B cell (primary cell): ENCODE measurements around the gene PBX1. TPM values are rescaled to one million over a fixed set of nuclear protein-coding genes. Genes with fewer than 3 reads are reported as not detected.

Experiments used
- ATAC-seq: fragments of 200-7000 bp; cut with Tn5 transposase; one replicate; pipeline ENCODE4 v1.10.0; 2021; ENCODE audit warnings: low read depth, mild to moderate bottlenecking, moderate number of reproducible peaks, moderate library complexity
- CTCF ChIA-PET: fragments of 350-600 bp; sonication (Branson Sonifier 250); formaldehyde crosslinking; loops from one replicate; lab custom pipeline; 2021; ENCODE audit warnings: antibody characterized with exemption, inconsistent platforms; lab: Charles Lee
- POLR2A ChIA-PET: fragments of 350-600 bp; sonication (Branson Sonifier 250); formaldehyde crosslinking; loops from one replicate; lab custom pipeline; 2021; ENCODE audit warnings: antibody characterized with exemption; lab: Charles Lee
- DNase-seq: peaks from one replicate; pipeline ENCODE4 v3.0.0; 2013
- H2AFZ ChIP-seq: 2 replicates; pipeline ENCODE4 v1.6.1; 2012; ENCODE audit warnings: mild to moderate bottlenecking, low read depth, low read length; ENCODE audit not compliant: insufficient read depth, poor library complexity, severe bottlenecking
- H3K27ac ChIP-seq, 2 donors: 1 replicate in 1 of 2; 2 replicates in 1 of 2; pipeline ENCODE4 v1.5.1; 2012 to 2013; ENCODE audit warnings: low read length in 2 of 2, mild to moderate bottlenecking in 2 of 2, moderate library complexity in 1 of 2
- H3K27me3 ChIP-seq, 4 experiments: fragments of 200-600 bp in 1 of 4; sonication (generic) in 1 of 4; replicated peaks in 1 of 4; 1 replicate in 2 of 4; 2 replicates in 2 of 4; pipeline versions ENCODE4 v1.6.1 to v1.7.0; 2013 to 2016; ENCODE audit warnings: low read length in 3 of 4, mild to moderate bottlenecking in 2 of 4, mixed read lengths in 1 of 4, moderate library complexity in 1 of 4; ENCODE audit not compliant: insufficient read depth in 4 of 4, control insufficient read depth in 3 of 4; ENCODE audit errors: control extremely low read depth in 1 of 4
- H3K36me3 ChIP-seq, 2 experiments: replicated peaks in 1 of 2; 1 replicate in 1 of 2; 2 replicates in 1 of 2; pipeline versions ENCODE4 v1.6.1 to v1.7.1; 2013; ENCODE audit warnings: low read length in 1 of 2; ENCODE audit not compliant: insufficient read depth in 2 of 2, control insufficient read depth in 1 of 2; ENCODE audit errors: control extremely low read depth in 1 of 2, extremely low read depth in 1 of 2
- H3K4me1 ChIP-seq, 2 donors: fragments of 200-600 bp in 1 of 2; sonication (generic) in 1 of 2; 1 replicate in 1 of 2; 2 replicates in 1 of 2; pipeline versions ENCODE4 v1.5.1 to v1.6.1; 2013 to 2017; ENCODE audit warnings: low read length in 2 of 2; ENCODE audit not compliant: control insufficient read depth in 2 of 2, insufficient read depth in 2 of 2
- H3K4me2 ChIP-seq: replicated peaks from 2 replicates; pipeline ENCODE3; 2012; ENCODE audit warnings: mild to moderate bottlenecking, low read depth, low read length; ENCODE audit not compliant: poor library complexity, severe bottlenecking
- H3K4me3 ChIP-seq, 5 experiments: fragments of 200-600 bp in 1 of 5; sonication (generic) in 1 of 5; 1 replicate in 3 of 5; 2 replicates in 2 of 5; pipeline versions ENCODE4 v1.5.1 to v1.7.0; 2011 to 2016; ENCODE audit warnings: low read length in 4 of 5, mild to moderate bottlenecking in 4 of 5, low read depth in 2 of 5, control low read depth in 1 of 5, moderate library complexity in 1 of 5; ENCODE audit not compliant: insufficient read depth in 1 of 5; ENCODE audit errors: control extremely low read depth in 1 of 5, extremely low read depth in 1 of 5
- H3K79me2 ChIP-seq: fragments of 200-600 bp; sonication (generic); one replicate; pipeline ENCODE4 v1.6.0; 2016; ENCODE audit warnings: low read length; ENCODE audit not compliant: control insufficient read depth, insufficient read depth
- H3K9ac ChIP-seq: fragments of 200-600 bp; sonication (generic); 2 replicates; pipeline ENCODE4 v1.6.1; 2017; ENCODE audit warnings: mild to moderate bottlenecking, low read length, moderate library complexity
- H3K9me3 ChIP-seq, 3 donors: one replicate each; pipeline versions ENCODE4 v1.6.1 to v1.7.1; 2013; ENCODE audit warnings: low read length in 2 of 3; ENCODE audit not compliant: control insufficient read depth in 2 of 3, insufficient read depth in 1 of 3; ENCODE audit errors: control extremely low read depth in 1 of 3
- H4K20me1 ChIP-seq: 2 replicates; pipeline ENCODE4 v1.6.0; 2012; ENCODE audit warnings: mild to moderate bottlenecking, low read length; ENCODE audit not compliant: insufficient read depth, control insufficient read depth, poor library complexity, severe bottlenecking
- H3K27ac Mint-ChIP-seq: one replicate; pipeline ENCODE4 v1.8.0; 2021; ENCODE audit warnings: mixed read lengths
- H3K27me3 Mint-ChIP-seq: one replicate; pipeline ENCODE4 v1.8.0; 2021; ENCODE audit warnings: mixed read lengths
- H3K4me1 Mint-ChIP-seq: one replicate; pipeline ENCODE4 v1.8.0; 2021; ENCODE audit warnings: mixed read lengths
- H3K4me3 Mint-ChIP-seq: one replicate; pipeline ENCODE4 v1.8.0; 2021; ENCODE audit warnings: mixed read lengths
- H3K9me3 Mint-ChIP-seq: one replicate; pipeline ENCODE4 v1.8.0; 2022; ENCODE audit warnings: mixed read lengths; ENCODE audit not compliant: insufficient read depth
- EZH2 ChIP-seq: IDR thresholded peaks from 2 replicates; pipeline ENCODE4 v1.6.1; 2012; ENCODE audit warnings: borderline replicate concordance, low read depth, mild to moderate bottlenecking, moderate library complexity, low read length; ENCODE audit not compliant: insufficient read depth, poor library complexity, severe bottlenecking
- WGBS: methylation state at CpG from one replicate; pipeline ENCODE4 v1.1.5; 2013; ENCODE audit warnings: missing lambda C conversion rate; ENCODE audit not compliant: insufficient coverage; 5-methylcytosine and 5-hydroxymethylcytosine counted together
- intact Hi-C: fragments of 100-400 bp; cut with micrococcal nuclease; formaldehyde crosslinking; loops from one replicate; pipeline ENCODE4 v1.10.0; 2022
- polyA plus RNA-seq: library from polyadenylated mRNA; depleted of rRNA; stranded (reverse); fragments of >200 nt; gene quantifications from 2 replicates; pipeline ENCODE4 v1.2.3, GENCODE V29; 2012
- total RNA-seq, 2 donors: library from RNA; stranded (reverse); fragments of 120-200 nt in 1 of 2; gene quantifications; 1 replicate in 1 of 2; 2 replicates in 1 of 2; pipeline versions ENCODE4 v1.2.3 to v1.2.4, GENCODE V29; 2013 to 2022
- TF ChIP-seq, protein P1 (sequence below): fragments of 200-600 bp; IDR thresholded peaks from one replicate; pipeline ENCODE4 v1.8.0; 2022; ENCODE audit warnings: antibody characterized with exemption, mild to moderate bottlenecking

Gene PBX1
- total and polyA plus RNA-seq, 2 donors (not counting 1 experiment from before 2014, with no cell fraction given) = 0.32 TPM; not detected in 1

GRCh38 chr1:164662462-164662861 lies 103.5 kb downstream of the PBX1 start:
- Mint-ChIP-seq H3K9me3 (no peaks in the 10 kb centered on the region), H3K27ac (no peak overlapping the region), H3K4me1 (peaks cover 13% of the 10 kb centered on the region), H3K4me3 (no peak overlapping the region), H3K27me3 (no peaks in the 10 kb centered on the region)
- no peak overlapping the region for H3K27ac ChIP-seq
- DNase-seq (no peak), ATAC-seq (no peak)
- no peak overlapping the region for H3K9ac ChIP-seq
- H3K27me3 ChIP-seq = no peaks in the 10 kb centered on the region
- H3K79me2 ChIP-seq = no peaks in the 10 kb centered on the region
- TF ChIP-seq, protein P1, sequence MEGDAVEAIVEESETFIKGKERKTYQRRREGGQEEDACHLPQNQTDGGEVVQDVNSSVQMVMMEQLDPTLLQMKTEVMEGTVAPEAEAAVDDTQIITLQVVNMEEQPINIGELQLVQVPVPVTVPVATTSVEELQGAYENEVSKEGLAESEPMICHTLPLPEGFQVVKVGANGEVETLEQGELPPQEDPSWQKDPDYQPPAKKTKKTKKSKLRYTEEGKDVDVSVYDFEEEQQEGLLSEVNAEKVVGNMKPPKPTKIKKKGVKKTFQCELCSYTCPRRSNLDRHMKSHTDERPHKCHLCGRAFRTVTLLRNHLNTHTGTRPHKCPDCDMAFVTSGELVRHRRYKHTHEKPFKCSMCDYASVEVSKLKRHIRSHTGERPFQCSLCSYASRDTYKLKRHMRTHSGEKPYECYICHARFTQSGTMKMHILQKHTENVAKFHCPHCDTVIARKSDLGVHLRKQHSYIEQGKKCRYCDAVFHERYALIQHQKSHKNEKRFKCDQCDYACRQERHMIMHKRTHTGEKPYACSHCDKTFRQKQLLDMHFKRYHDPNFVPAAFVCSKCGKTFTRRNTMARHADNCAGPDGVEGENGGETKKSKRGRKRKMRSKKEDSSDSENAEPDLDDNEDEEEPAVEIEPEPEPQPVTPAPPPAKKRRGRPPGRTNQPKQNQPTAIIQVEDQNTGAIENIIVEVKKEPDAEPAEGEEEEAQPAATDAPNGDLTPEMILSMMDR = no peak
- TF ChIP-seq EZH2 = no peak
- H2AFZ ChIP-seq = no peak overlapping the region
- H4K20me1 ChIP-seq = no peaks in the 10 kb centered on the region
- no peak overlapping the region for H3K4me3 ChIP-seq
- WGBS = 88% methylated on average over 4 of the region's 5 CpGs
- POLR2A ChIA-PET = no interaction called here
- no peak overlapping the region for H3K4me2 ChIP-seq
- CTCF ChIA-PET = no interaction called here
- no peaks in the 10 kb centered on the region for H3K36me3 ChIP-seq
- H3K4me1 ChIP-seq = peaks cover 13 to 15% of the 10 kb centered on the region in 2 donors
- no peaks in the 10 kb centered on the region for H3K9me3 ChIP-seq
- intact Hi-C loops = no loop called here

DNA sequence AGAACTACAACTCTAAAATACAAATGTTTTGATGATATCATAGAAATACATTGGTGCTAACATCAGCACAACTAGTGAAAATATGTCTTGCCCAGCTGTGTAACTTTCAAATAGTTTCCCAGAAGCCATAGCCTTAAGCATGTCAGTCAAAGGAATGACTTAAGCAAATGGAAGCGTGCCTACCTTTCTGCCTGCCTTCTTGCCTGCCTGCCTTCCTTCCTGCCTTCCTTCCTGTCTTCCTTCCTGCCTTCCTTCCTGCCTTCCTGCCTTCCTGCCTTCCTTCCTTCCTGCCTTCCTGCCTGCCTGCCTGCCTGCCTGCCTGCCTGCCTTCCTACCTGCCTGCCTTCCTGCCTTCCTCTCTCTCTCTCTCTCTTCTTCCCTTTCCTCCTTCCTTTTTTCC lies 104.0 kb downstream of the PBX1 start:
- intact Hi-C loops = no loop called here
- H3K4me1 Mint-ChIP-seq = peaks cover 13% of the 10 kb centered on the region
- 92% methylated on average over 1 of the region's 1 CpG for WGBS
- no peak overlapping the region for H3K4me2 ChIP-seq
- H2AFZ ChIP-seq = no peak overlapping the region
- no peaks in the 10 kb centered on the region for H3K9me3 Mint-ChIP-seq
- DNase-seq = no peak
- CTCF ChIA-PET = no interaction called here
- no peaks in the 10 kb centered on the region for H4K20me1 ChIP-seq
- peaks cover 0 to 3% (median 0%) of the 10 kb centered on the region in 3 donors for H3K9me3 ChIP-seq
- H3K4me3 ChIP-seq = no peak overlapping the region
- H3K4me1 ChIP-seq = peaks cover 13 to 15% of the 10 kb centered on the region in 2 donors
- no peak for ATAC-seq
- TF ChIP-seq, protein P1 = no peak
- TF ChIP-seq EZH2 = no peak
- H3K27ac ChIP-seq = no peak overlapping the region
- POLR2A ChIA-PET = no interaction called here
- no peaks in the 10 kb centered on the region for H3K27me3 Mint-ChIP-seq
- H3K9ac ChIP-seq = no peak overlapping the region
- no peaks in the 10 kb centered on the region for H3K36me3 ChIP-seq
- H3K27me3 ChIP-seq = no peaks in the 10 kb centered on the region
- H3K27ac Mint-ChIP-seq = no peak overlapping the region
- no peak overlapping the region for H3K4me3 Mint-ChIP-seq
- H3K79me2 ChIP-seq = no peaks in the 10 kb centered on the region
